Skeletal muscle tissue (tissue), 4 donors: ENCODE measurements around the gene SYNJ2. TPM values are rescaled to one million over a fixed set of nuclear protein-coding genes. Genes with fewer than 3 reads are reported as not detected.

Source experiments
- H3K27ac ChIP-seq: one replicate; pipeline ENCODE4 v1.7.0; 2013; ENCODE audit warnings: mild to moderate bottlenecking, low read depth, low read length, inconsistent platforms
- H3K27me3 ChIP-seq, 3 donors: one replicate each; pipeline ENCODE4 v1.7.0; 2013; ENCODE audit warnings: low read length in 3 of 3; ENCODE audit not compliant: control insufficient read depth in 3 of 3, insufficient read depth in 3 of 3
- H3K36me3 ChIP-seq, 3 donors: one replicate each; pipeline ENCODE4 v1.7.0; 2013; ENCODE audit warnings: low read length in 3 of 3; ENCODE audit not compliant: control insufficient read depth in 3 of 3, insufficient read depth in 3 of 3
- H3K4me1 ChIP-seq, 3 donors: one replicate each; pipeline ENCODE4 v1.7.0; 2013; ENCODE audit warnings: low read length in 3 of 3, mild to moderate bottlenecking in 3 of 3; ENCODE audit not compliant: control insufficient read depth in 3 of 3, insufficient read depth in 3 of 3
- H3K4me3 ChIP-seq, 3 donors: one replicate each; pipeline ENCODE4 v1.7.0; 2013; ENCODE audit warnings: low read length in 3 of 3
- H3K9ac ChIP-seq, 3 donors: one replicate each; pipeline ENCODE4 v1.7.0; 2013; ENCODE audit warnings: low read length in 3 of 3, mild to moderate bottlenecking in 3 of 3, moderate library complexity in 2 of 3, low read depth in 1 of 3
- H3K9me3 ChIP-seq, 3 donors: one replicate each; pipeline ENCODE4 v1.7.0; 2013; ENCODE audit warnings: low read length in 3 of 3; ENCODE audit not compliant: control insufficient read depth in 3 of 3
- total RNA-seq: library from RNA; depleted of rRNA; stranded (reverse); fragments of >200 nt; gene quantifications from one replicate; pipeline ENCODE4 v1.2.3, GENCODE V29; 2014
- donor health status: Osteomylitis.

The SYNJ2 gene
- total RNA-seq, 1 donor from 2014 or later: 8.4 TPM

- Histone ChIP-seq H3K9me3 (no peaks in the 10 kb centered on the region), H3K36me3 (no peaks in the 10 kb centered on the region), H3K4me1 (peaks cover 14 to 20% (median 18%) of the 10 kb centered on the region in 3 donors), H3K27me3 (no peaks in the 10 kb centered on the region), H3K27ac (no peak overlapping the region), H3K9ac (no peak overlapping the region), H3K4me3 (no peak overlapping the region)
These were observed 29.2 kb downstream of the SYNJ2 start for GRCh38 chr6:158010591-158011477.

- H3K4me1 ChIP-seq: peaks cover 14 to 20% (median 18%) of the 10 kb centered on the region in 3 donors
- no peaks in the 10 kb centered on the region for H3K9me3 ChIP-seq
- H3K36me3 ChIP-seq: no peaks in the 10 kb centered on the region
- H3K27ac ChIP-seq: no peak overlapping the region
- no peak overlapping the region for H3K4me3 ChIP-seq
- no peaks in the 10 kb centered on the region for H3K27me3 ChIP-seq
- no peak overlapping the region for H3K9ac ChIP-seq
These were observed 29.8 kb downstream of the SYNJ2 start for GRCh38 chr6:158011478-158011920.

- Histone ChIP-seq H3K27ac (no peak overlapping the region), H3K36me3 (no peaks in the 10 kb centered on the region), H3K4me3 (no peak overlapping the region), H3K4me1 (peaks cover 14 to 20% (median 18%) of the 10 kb centered on the region in 3 donors), H3K27me3 (no peaks in the 10 kb centered on the region), H3K9me3 (no peaks in the 10 kb centered on the region), H3K9ac (no peak overlapping the region)
These were observed 30.4 kb downstream of the SYNJ2 start for GRCh38 chr6:158011980-158012566.

GRCh38 chr6:158013904-158014504 is 32.3 kb downstream of the SYNJ2 start:
- H3K27me3 ChIP-seq: no peaks in the 10 kb centered on the region

GRCh38 chr6:158014505-158015187 is 33.0 kb downstream of the SYNJ2 start:
- H3K27ac ChIP-seq: no peak overlapping the region
- H3K9me3 ChIP-seq: no peaks in the 10 kb centered on the region
- peaks cover 0 to 2% (median 0%) of the 10 kb centered on the region in 3 donors for H3K36me3 ChIP-seq
- H3K4me3 ChIP-seq: no peak overlapping the region
- peaks cover 16 to 20% (median 17%) of the 10 kb centered on the region in 3 donors for H3K4me1 ChIP-seq
- H3K9ac ChIP-seq: no peak overlapping the region
- no peaks in the 10 kb centered on the region for H3K27me3 ChIP-seq

More at GRCh38 chr6:158013904-158014504, 32.3 kb downstream of the SYNJ2 start:
- H3K4me3 ChIP-seq: no peak overlapping the region
- no peaks in the 10 kb centered on the region for H3K9me3 ChIP-seq
- peaks cover 18 to 23% (median 18%) of the 10 kb centered on the region in 3 donors for H3K4me1 ChIP-seq
- no peak overlapping the region for H3K27ac ChIP-seq
- peaks cover 0 to 2% (median 0%) of the 10 kb centered on the region in 3 donors for H3K36me3 ChIP-seq
- H3K9ac ChIP-seq: no peak overlapping the region

- Histone ChIP-seq H3K9me3 (no peaks in the 10 kb centered on the region), H3K4me3 (no peak overlapping the region), H3K9ac (no peak overlapping the region), H3K4me1 (peaks cover 12 to 15% (median 15%) of the 10 kb centered on the region in 3 donors), H3K27me3 (no peaks in the 10 kb centered on the region), H3K36me3 (peaks cover 0 to 5% (median 0%) of the 10 kb centered on the region in 3 donors), H3K27ac (no peak overlapping the region)
These were observed 33.5 kb downstream of the SYNJ2 start for GRCh38 chr6:158015188-158015506.

- no peaks in the 10 kb centered on the region for H3K27me3 ChIP-seq
- no peak overlapping the region for H3K27ac ChIP-seq
- H3K4me3 ChIP-seq: no peak overlapping the region
- H3K9me3 ChIP-seq: no peaks in the 10 kb centered on the region
- no peak overlapping the region for H3K9ac ChIP-seq
- peaks cover 0 to 5% (median 0%) of the 10 kb centered on the region in 3 donors for H3K36me3 ChIP-seq
- peaks cover 13 to 19% (median 15%) of the 10 kb centered on the region in 3 donors for H3K4me1 ChIP-seq
These were observed 35.1 kb downstream of the SYNJ2 start for GRCh38 chr6:158016571-158017383.

- H3K9ac ChIP-seq: no peak overlapping the region
- H3K9me3 ChIP-seq: no peaks in the 10 kb centered on the region
- no peak overlapping the region for H3K4me3 ChIP-seq
- H3K27ac ChIP-seq: no peak overlapping the region
- H3K4me1 ChIP-seq: peaks cover 13 to 19% (median 15%) of the 10 kb centered on the region in 3 donors
- H3K36me3 ChIP-seq: peaks cover 0 to 5% (median 0%) of the 10 kb centered on the region in 3 donors
- H3K27me3 ChIP-seq: no peaks in the 10 kb centered on the region
These were observed 36.0 kb downstream of the SYNJ2 start for GRCh38 chr6:158017621-158018040.
